DMS153 treated with DMSO at 0.1 percent for 48 hours (cell line): ENCODE measurements around the gene IGF2BP2.
A peak's percentile ranks its signal among the peaks of the same experiment; 100 is the strongest.
"Not testable (repeated sequence)": the region's sequence is repeated elsewhere in the genome, so short reads cannot be mapped to it uniquely, and the experiment has no call there.

Experiments
- DNase-seq: peaks from one replicate; lab custom pipeline; 2025; ENCODE audit not compliant: unreplicated experiment; lab: John Stamatoyannopoulos, UW

Gene IGF2BP2

GRCh38 chr3:185807445-185808068, 17.3 kb downstream of the IGF2BP2 start:
- no peak for DNase-seq

GRCh38 chr3:185798831-185799110, 26.1 kb downstream of the IGF2BP2 start:
- not testable (repeated sequence) for DNase-seq

- DNase-seq, result no peak
Measured at GRCh38 chr3:185797993-185798830, 26.6 kb downstream of the IGF2BP2 start.

GRCh38 chr3:185797108-185797881, 27.5 kb downstream of the IGF2BP2 start:
- DNase-seq, result no peak

- DNase-seq, result peak; percentile 35
Measured at GRCh38 chr3:185796431-185797107, 28.3 kb downstream of the IGF2BP2 start.

GRCh38 chr3:185793381-185793780, 31.5 kb downstream of the IGF2BP2 start:
- no peak for DNase-seq

GRCh38 chr3:185792955-185793354, 31.9 kb downstream of the IGF2BP2 start:
- DNase-seq, result no peak

GRCh38 chr3:185789891-185790830, 34.7 kb downstream of the IGF2BP2 start:
- no peak for DNase-seq

GRCh38 chr3:185789134-185789533, 35.7 kb downstream of the IGF2BP2 start:
- no peak for DNase-seq

- no peak for DNase-seq
Measured at GRCh38 chr3:185788292-185788691, 36.5 kb downstream of the IGF2BP2 start.

GRCh38 chr3:185786956-185787877, 37.6 kb downstream of the IGF2BP2 start:
- DNase-seq, result no peak

GRCh38 chr3:185786258-185786657, 38.6 kb downstream of the IGF2BP2 start:
- not testable (repeated sequence) for DNase-seq

- no peak for DNase-seq
Measured at GRCh38 chr3:185784317-185784716, 40.5 kb downstream of the IGF2BP2 start.

GRCh38 chr3:185781759-185782158, 43.1 kb downstream of the IGF2BP2 start:
- DNase-seq, result no peak

- no peak for DNase-seq
Measured at GRCh38 chr3:185779461-185779860, 45.4 kb downstream of the IGF2BP2 start.

GRCh38 chr3:185778821-185779220, 46.0 kb downstream of the IGF2BP2 start:
- DNase-seq, result no peak

- no peak for DNase-seq
Measured at GRCh38 chr3:185778094-185778493, 46.7 kb downstream of the IGF2BP2 start.

GRCh38 chr3:185770109-185770508, 54.7 kb downstream of the IGF2BP2 start:
- DNase-seq, result no peak

- peak; percentile 36 for DNase-seq
Measured at GRCh38 chr3:185768578-185768982, 56.3 kb downstream of the IGF2BP2 start.
